ENCODE results near the gene STAG1. TPM values are rescaled to one million over a fixed set of nuclear protein-coding genes. Genes with fewer than 3 reads are reported as not detected.
"Not testable (repeated sequence)": the region's sequence is repeated elsewhere in the genome, so short reads cannot be mapped to it uniquely, and the experiment has no call there.

The STAG1 gene
- polyA plus RNA-seq, 1 donor from 2014 or later: 30.8 TPM

DNA sequence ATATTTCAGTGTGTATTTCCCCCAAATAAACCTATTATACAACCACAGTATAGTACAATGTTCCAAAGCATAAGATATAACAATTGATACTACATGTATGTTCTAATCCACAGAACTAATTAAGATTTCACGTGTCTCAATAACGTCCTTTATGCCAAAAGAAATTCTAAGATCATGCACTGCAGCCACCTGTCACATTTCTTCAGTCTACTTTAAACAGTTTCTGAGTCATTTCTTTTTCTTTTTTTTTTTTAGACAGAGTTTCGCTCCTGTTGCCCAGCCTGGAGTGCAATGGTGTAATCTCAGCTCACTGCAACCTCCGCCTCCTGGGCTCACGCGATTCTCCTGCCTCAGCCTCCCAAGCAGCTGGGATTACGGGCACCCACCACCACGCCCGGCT lies 190.2 kb downstream of the STAG1 start:
- Histone ChIP-seq H3K9me3 (ENCODE audit: low read length) (no peaks in the 10 kb centered on the region), H3K4me2 (ENCODE audit: low read length) (no peak overlapping the region), H4K20me1 (ENCODE audit: insufficient read depth) (no peaks in the 10 kb centered on the region), H3K27me3 (ENCODE audit: insufficient read depth, low read depth, low read length) (no peaks in the 10 kb centered on the region), H3K79me2 (replicated peaks; ENCODE audit: insufficient read depth, low read length) (no peaks in the 10 kb centered on the region), H3K9me2 (ENCODE audit: insufficient read depth, low read length) (no peaks in the 10 kb centered on the region), H3F3A (ENCODE audit: insufficient read depth, low read length, poor library complexity, severe bottlenecking) (no peaks in the 10 kb centered on the region), H2AFZ (ENCODE audit: low read depth, low read length) (no peak overlapping the region), H3K36me3 (ENCODE audit: insufficient read depth, low read length) (no peaks in the 10 kb centered on the region), H3K27ac (ENCODE audit: low read length) (no peak overlapping the region), H3K9ac (ENCODE audit: low read length) (no peak overlapping the region), H3K4me3 (ENCODE audit: low read length) (no peak overlapping the region)
- TF ChIP-seq RAD21 (conservative IDR thresholded peaks at IDR 0.05) (no peak), SMC3 (conservative IDR thresholded peaks at IDR 0.05; ENCODE audit: poor library complexity) (no peak)

DNA sequence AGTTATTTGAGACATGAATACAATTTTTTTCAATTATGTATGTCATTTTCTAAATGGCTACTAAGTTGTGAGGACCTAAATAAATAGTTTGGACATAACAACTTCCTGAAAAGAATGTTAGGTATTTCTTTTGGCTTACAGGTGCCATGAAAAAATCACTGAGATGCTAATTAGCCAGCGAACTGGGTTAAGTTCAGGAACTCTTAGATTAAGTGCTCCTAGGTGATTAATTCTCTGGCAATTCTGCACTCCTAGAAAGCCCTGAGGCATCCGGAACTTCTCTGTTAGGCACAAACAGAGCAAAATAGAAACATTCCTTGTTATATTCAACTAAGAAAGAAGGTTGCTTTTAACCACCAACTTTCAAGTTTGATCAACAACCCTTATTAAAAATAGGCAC lies 192.3 kb downstream of the STAG1 start:
- no peak for TF ChIP-seq MXI1 (conservative IDR thresholded peaks at IDR 0.05; ENCODE audit: poor library complexity, severe bottlenecking)
- no peak for TF ChIP-seq POLR2AphosphoS5 (IDR thresholded peaks at IDR 0.05)
- TF ChIP-seq TAF1 (IDR thresholded peaks at IDR 0.05; ENCODE audit: low read depth): no peak
- TF ChIP-seq SMC3 (conservative IDR thresholded peaks at IDR 0.05; ENCODE audit: poor library complexity): no peak
- no peak for TF ChIP-seq RAD21 (conservative IDR thresholded peaks at IDR 0.05)
- TF ChIP-seq, protein P1, sequence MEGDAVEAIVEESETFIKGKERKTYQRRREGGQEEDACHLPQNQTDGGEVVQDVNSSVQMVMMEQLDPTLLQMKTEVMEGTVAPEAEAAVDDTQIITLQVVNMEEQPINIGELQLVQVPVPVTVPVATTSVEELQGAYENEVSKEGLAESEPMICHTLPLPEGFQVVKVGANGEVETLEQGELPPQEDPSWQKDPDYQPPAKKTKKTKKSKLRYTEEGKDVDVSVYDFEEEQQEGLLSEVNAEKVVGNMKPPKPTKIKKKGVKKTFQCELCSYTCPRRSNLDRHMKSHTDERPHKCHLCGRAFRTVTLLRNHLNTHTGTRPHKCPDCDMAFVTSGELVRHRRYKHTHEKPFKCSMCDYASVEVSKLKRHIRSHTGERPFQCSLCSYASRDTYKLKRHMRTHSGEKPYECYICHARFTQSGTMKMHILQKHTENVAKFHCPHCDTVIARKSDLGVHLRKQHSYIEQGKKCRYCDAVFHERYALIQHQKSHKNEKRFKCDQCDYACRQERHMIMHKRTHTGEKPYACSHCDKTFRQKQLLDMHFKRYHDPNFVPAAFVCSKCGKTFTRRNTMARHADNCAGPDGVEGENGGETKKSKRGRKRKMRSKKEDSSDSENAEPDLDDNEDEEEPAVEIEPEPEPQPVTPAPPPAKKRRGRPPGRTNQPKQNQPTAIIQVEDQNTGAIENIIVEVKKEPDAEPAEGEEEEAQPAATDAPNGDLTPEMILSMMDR (IDR thresholded peaks at IDR 0.05; ENCODE audit: poor library complexity, severe bottlenecking): no peak
- TF ChIP-seq, protein P2, sequence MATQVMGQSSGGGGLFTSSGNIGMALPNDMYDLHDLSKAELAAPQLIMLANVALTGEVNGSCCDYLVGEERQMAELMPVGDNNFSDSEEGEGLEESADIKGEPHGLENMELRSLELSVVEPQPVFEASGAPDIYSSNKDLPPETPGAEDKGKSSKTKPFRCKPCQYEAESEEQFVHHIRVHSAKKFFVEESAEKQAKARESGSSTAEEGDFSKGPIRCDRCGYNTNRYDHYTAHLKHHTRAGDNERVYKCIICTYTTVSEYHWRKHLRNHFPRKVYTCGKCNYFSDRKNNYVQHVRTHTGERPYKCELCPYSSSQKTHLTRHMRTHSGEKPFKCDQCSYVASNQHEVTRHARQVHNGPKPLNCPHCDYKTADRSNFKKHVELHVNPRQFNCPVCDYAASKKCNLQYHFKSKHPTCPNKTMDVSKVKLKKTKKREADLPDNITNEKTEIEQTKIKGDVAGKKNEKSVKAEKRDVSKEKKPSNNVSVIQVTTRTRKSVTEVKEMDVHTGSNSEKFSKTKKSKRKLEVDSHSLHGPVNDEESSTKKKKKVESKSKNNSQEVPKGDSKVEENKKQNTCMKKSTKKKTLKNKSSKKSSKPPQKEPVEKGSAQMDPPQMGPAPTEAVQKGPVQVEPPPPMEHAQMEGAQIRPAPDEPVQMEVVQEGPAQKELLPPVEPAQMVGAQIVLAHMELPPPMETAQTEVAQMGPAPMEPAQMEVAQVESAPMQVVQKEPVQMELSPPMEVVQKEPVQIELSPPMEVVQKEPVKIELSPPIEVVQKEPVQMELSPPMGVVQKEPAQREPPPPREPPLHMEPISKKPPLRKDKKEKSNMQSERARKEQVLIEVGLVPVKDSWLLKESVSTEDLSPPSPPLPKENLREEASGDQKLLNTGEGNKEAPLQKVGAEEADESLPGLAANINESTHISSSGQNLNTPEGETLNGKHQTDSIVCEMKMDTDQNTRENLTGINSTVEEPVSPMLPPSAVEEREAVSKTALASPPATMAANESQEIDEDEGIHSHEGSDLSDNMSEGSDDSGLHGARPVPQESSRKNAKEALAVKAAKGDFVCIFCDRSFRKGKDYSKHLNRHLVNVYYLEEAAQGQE (IDR thresholded peaks at IDR 0.05; ENCODE audit: borderline replicate concordance): no peak
- TF ChIP-seq EZH2 (IDR thresholded peaks at IDR 0.05; ENCODE audit: borderline replicate concordance, insufficient read depth, low read length, poor library complexity, severe bottlenecking): no peak
- TF ChIP-seq EP300 (conservative IDR thresholded peaks at IDR 0.05; ENCODE audit: poor library complexity, severe bottlenecking): no peak
- Histone ChIP-seq H3F3A (ENCODE audit: insufficient read depth, low read length, poor library complexity, severe bottlenecking) (no peaks in the 10 kb centered on the region), H3K9ac (ENCODE audit: low read length) (no peak overlapping the region), H3K79me2 (replicated peaks; ENCODE audit: insufficient read depth, low read length) (no peaks in the 10 kb centered on the region), H3K9me3 (ENCODE audit: low read length) (no peaks in the 10 kb centered on the region), H3K4me2 (ENCODE audit: low read length) (no peak overlapping the region), H3K4me3 (ENCODE audit: low read length) (no peak overlapping the region), H3K27me3 (ENCODE audit: insufficient read depth, low read depth, low read length) (no peaks in the 10 kb centered on the region), H2AFZ (ENCODE audit: low read depth, low read length) (no peak overlapping the region), H3K9me2 (ENCODE audit: insufficient read depth, low read length) (no peaks in the 10 kb centered on the region), H3K36me3 (ENCODE audit: insufficient read depth, low read length) (no peaks in the 10 kb centered on the region), H3K27ac (ENCODE audit: low read length) (no peak overlapping the region), H4K20me1 (ENCODE audit: insufficient read depth) (no peaks in the 10 kb centered on the region)

DNA sequence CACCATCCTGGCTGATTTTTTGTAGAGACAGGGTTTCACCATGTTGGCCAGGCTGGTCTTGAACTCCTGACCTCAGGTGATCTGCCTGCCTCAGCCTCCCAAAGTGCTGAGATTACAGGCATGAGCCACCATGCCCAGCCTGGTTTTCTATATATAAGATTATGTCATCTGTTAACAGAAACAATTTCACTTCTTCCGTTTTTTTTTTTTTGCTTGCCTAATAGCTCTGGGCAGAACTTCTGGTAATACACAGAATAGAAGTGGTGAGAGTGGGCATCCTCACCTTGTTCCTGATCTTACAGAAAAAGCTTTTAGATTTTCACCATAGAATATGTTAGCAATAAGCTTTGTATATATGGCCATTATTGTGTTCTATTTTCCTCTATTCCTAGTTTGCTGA lies 202.7 kb downstream of the STAG1 start:
- not testable (repeated sequence) for H4K20me1 ChIP-seq (ENCODE audit: insufficient read depth); H3K9me3 ChIP-seq (ENCODE audit: low read length); H3K9ac ChIP-seq (ENCODE audit: low read length); H3K27me3 ChIP-seq (ENCODE audit: insufficient read depth, low read depth, low read length); H3K79me2 ChIP-seq (replicated peaks; ENCODE audit: insufficient read depth, low read length); H3K36me3 ChIP-seq (ENCODE audit: insufficient read depth, low read length); H2AFZ ChIP-seq (ENCODE audit: low read depth, low read length); H3F3A ChIP-seq (ENCODE audit: insufficient read depth, low read length, poor library complexity, severe bottlenecking); H3K4me2 ChIP-seq (ENCODE audit: low read length); H3K9me2 ChIP-seq (ENCODE audit: insufficient read depth, low read length); H3K4me3 ChIP-seq (ENCODE audit: low read length); H3K27ac ChIP-seq (ENCODE audit: low read length)

Data from neural cell (in vitro differentiated cells).